ENCODE results near the gene C11orf68.
A peak's percentile ranks its signal among the peaks of the same experiment; 100 is the strongest.
"Not testable (repeated sequence)": the region's sequence is repeated elsewhere in the genome, so short reads cannot be mapped to it uniquely, and the experiment has no call there.

C11orf68 gene

GRCh38 chr11:65894034-65894591, 24.7 kb downstream of the C11orf68 start:
- no peaks in the 10 kb centered on the region for H3K36me3 Mint-ChIP-seq (ENCODE audit: low read depth)
- H3K4me3 Mint-ChIP-seq: peak overlapping the region; percentile 34 to 64 (median 37)
- no peak for TF ChIP-seq CTCF (IDR thresholded peaks at IDR 0.05; ENCODE audit: unreplicated experiment in 3 of 3)
- peaks cover 50% of the 10 kb centered on the region for H3K27me3 Mint-ChIP-seq (ENCODE audit: low read depth)
- no peaks in the 10 kb centered on the region for H3K9me3 Mint-ChIP-seq
- H3K27ac Mint-ChIP-seq: peak overlapping the region in 2 of 3 experiments; percentile 30 to 60
- peaks cover 33% of the 10 kb centered on the region for H3K4me1 Mint-ChIP-seq

- Mint-ChIP-seq H3K36me3 (ENCODE audit: low read depth) (no peaks in the 10 kb centered on the region), H3K27ac (peak overlapping the region in 1 of 3 experiments; percentile 14), H3K4me1 (peaks cover 34% of the 10 kb centered on the region), H3K27me3 (ENCODE audit: low read depth) (peaks cover 37% of the 10 kb centered on the region), H3K4me3 (peak overlapping the region; percentile 72 to 84 (median 81)), H3K9me3 (no peaks in the 10 kb centered on the region)
- TF ChIP-seq CTCF (IDR thresholded peaks at IDR 0.05; ENCODE audit: unreplicated experiment in 3 of 3): no peak
Observed at GRCh38 chr11:65892661-65893317, 26.1 kb downstream of the C11orf68 start.

- H3K9me3 Mint-ChIP-seq; H3K36me3 Mint-ChIP-seq (ENCODE audit: low read depth): not testable (repeated sequence)
- H3K4me3 Mint-ChIP-seq: peak overlapping the region; percentile 72 to 84 (median 81)
- peaks cover 34% of the 10 kb centered on the region for H3K4me1 Mint-ChIP-seq
- peak overlapping the region in 2 of 3 experiments; percentile 14 to 50 for H3K27ac Mint-ChIP-seq
- peaks cover 30% of the 10 kb centered on the region for H3K27me3 Mint-ChIP-seq (ENCODE audit: low read depth)
Observed at GRCh38 chr11:65892137-65892540, 26.7 kb downstream of the C11orf68 start.

- peak overlapping the region in 2 of 3 experiments; percentile 14 to 50 for H3K27ac Mint-ChIP-seq
- H3K4me1 Mint-ChIP-seq: peaks cover 40% of the 10 kb centered on the region
- peak overlapping the region; percentile 81 to 92 (median 84) for H3K4me3 Mint-ChIP-seq
- no peaks in the 10 kb centered on the region for H3K9me3 Mint-ChIP-seq
- peaks cover 5% of the 10 kb centered on the region for H3K36me3 Mint-ChIP-seq (ENCODE audit: low read depth)
- peak in 1 of 3 experiments; percentile 4 for TF ChIP-seq CTCF (IDR thresholded peaks at IDR 0.05; ENCODE audit: unreplicated experiment in 3 of 3)
- peaks cover 24% of the 10 kb centered on the region for H3K27me3 Mint-ChIP-seq (ENCODE audit: low read depth)
Observed at GRCh38 chr11:65891219-65892136, 27.4 kb downstream of the C11orf68 start.

- H3K36me3 Mint-ChIP-seq (ENCODE audit: low read depth): peaks cover 7% of the 10 kb centered on the region
- peak in 2 of 3 experiments; percentile 14 to 46 for TF ChIP-seq CTCF (IDR thresholded peaks at IDR 0.05; ENCODE audit: unreplicated experiment in 3 of 3)
- peak within 1 kb of the TSS; percentile 92 to 98 (median 97) for H3K27ac Mint-ChIP-seq
- H3K4me3 Mint-ChIP-seq: peak within 1 kb of the TSS; percentile 88 to 92 (median 90)
- H3K27me3 Mint-ChIP-seq (ENCODE audit: low read depth): peaks cover 14% of the 10 kb centered on the region
- no peaks in the 10 kb centered on the region for H3K9me3 Mint-ChIP-seq
- H3K4me1 Mint-ChIP-seq: peaks cover 42% of the 10 kb centered on the region
Observed at GRCh38 chr11:65890324-65891218, 28.3 kb downstream of the C11orf68 start, which contains the start of gene CCDC85B. CCDC85B (plus strand) TSS chr11:65890673; CDS start chr11:65890784, 111 bp downstream.
